ENCODE data around the gene RHBDD2.
"Not testable (repeated sequence)": the region's sequence is repeated elsewhere in the genome, so short reads cannot be mapped to it uniquely, and the experiment has no call there.

The RHBDD2 gene

GRCh38 chr7:75878769-75879611, at the start of gene RHBDD2:
RHBDD2 (plus strand) TSS chr7:75879034; CDS start chr7:75879083, 49 bp downstream.
- Histone ChIP-seq H2AFZ (ENCODE audit: low read length) (peak within 1 kb of the TSS; percentile 50), H3K9me2 (ENCODE audit: low read depth, low read length) (no peaks in the 10 kb centered on the region), H3F3A (ENCODE audit: insufficient read depth, low read length) (no peaks in the 10 kb centered on the region), H3K4me1 (ENCODE audit: insufficient read depth, low read length, severe bottlenecking) (peaks cover 15% of the 10 kb centered on the region), H3K9me3 (ENCODE audit: low read length) (no peaks in the 10 kb centered on the region), H3K4me2 (ENCODE audit: low read length) (peak within 1 kb of the TSS; percentile 88), H3K4me3 (ENCODE audit: low read depth, low read length, poor library complexity, severe bottlenecking) (peak within 1 kb of the TSS; percentile 81), H3K36me3 (ENCODE audit: insufficient read depth, low read length) (peaks cover 33% of the 10 kb centered on the region), H3K27me3 (ENCODE audit: insufficient read depth, low read length) (no peaks in the 10 kb centered on the region), H4K20me1 (ENCODE audit: insufficient read depth, low read length) (no peaks in the 10 kb centered on the region), H3K27ac (ENCODE audit: low read depth, low read length, poor library complexity, severe bottlenecking) (no peak within 1 kb of the TSS), H3K79me2 (ENCODE audit: insufficient read depth, low read length) (no peaks in the 10 kb centered on the region), H3K9ac (ENCODE audit: low read length) (peak within 1 kb of the TSS; percentile 78)
- TF ChIP-seq EZH2 (IDR thresholded peaks at IDR 0.05; ENCODE audit: borderline replicate concordance, low read length) = no peak

DNA sequence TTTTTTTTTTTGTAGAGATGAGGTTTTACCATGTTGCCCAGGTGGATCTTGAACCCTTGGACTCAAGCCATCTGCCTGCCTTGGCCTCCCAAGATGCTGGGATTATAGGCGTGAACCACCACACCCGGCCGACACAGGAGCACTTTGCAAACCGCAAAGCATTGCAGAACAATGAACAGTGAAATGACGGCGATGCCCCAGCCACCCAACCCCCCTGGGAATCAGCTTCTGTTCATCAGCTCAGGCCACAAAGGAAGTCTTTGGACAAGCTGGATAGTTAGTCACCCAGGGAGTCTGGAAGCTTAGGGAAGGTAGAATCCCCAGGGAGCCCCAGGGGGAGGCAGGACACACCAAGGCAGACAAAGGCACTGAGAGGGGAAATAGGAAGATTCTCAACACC, 49.2 kb upstream of the RHBDD2 start:
- H3K79me2 ChIP-seq (ENCODE audit: insufficient read depth, low read length); H3K9me3 ChIP-seq (ENCODE audit: low read length); H3K9me2 ChIP-seq (ENCODE audit: low read depth, low read length); H3K36me3 ChIP-seq (ENCODE audit: insufficient read depth, low read length); H2AFZ ChIP-seq (ENCODE audit: low read length); H4K20me1 ChIP-seq (ENCODE audit: insufficient read depth, low read length); H3K9ac ChIP-seq (ENCODE audit: low read length); H3K27me3 ChIP-seq (ENCODE audit: insufficient read depth, low read length); H3K4me3 ChIP-seq (ENCODE audit: low read depth, low read length, poor library complexity, severe bottlenecking); H3K27ac ChIP-seq (ENCODE audit: low read depth, low read length, poor library complexity, severe bottlenecking); H3K4me2 ChIP-seq (ENCODE audit: low read length); H3K4me1 ChIP-seq (ENCODE audit: insufficient read depth, low read length, severe bottlenecking); H3F3A ChIP-seq (ENCODE audit: insufficient read depth, low read length): not testable (repeated sequence)

DNA sequence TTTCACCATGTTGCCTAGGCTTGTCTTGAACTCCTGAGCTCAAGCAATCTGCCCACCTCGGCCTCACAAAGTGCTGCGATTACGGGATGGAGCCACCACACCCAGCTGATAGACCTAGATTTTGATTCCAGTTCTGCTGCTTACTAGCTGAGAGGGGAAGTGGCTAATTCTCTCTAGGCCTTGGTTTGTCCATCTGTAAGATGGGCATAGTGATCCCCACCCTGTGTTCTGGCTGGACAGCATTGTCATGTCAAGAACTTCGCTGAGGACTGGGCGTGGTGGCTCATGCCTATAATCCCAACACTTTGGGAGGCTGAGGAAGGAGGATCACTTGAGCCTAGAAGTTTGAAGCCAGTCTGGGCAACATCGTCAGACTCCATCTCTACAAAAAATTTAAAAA, 47.9 kb upstream of the RHBDD2 start:
- no peaks in the 10 kb centered on the region for H3K4me1 ChIP-seq (ENCODE audit: insufficient read depth, low read length, severe bottlenecking)
- H3K9me2 ChIP-seq (ENCODE audit: low read depth, low read length) = no peaks in the 10 kb centered on the region
- H3K4me2 ChIP-seq (ENCODE audit: low read length) = no peak overlapping the region
- H3K27me3 ChIP-seq (ENCODE audit: insufficient read depth, low read length) = peaks cover 10% of the 10 kb centered on the region; the same call in 1 of the 2 replicates
- no peak for TF ChIP-seq EZH2 (IDR thresholded peaks at IDR 0.05; ENCODE audit: borderline replicate concordance, low read length)
- no peaks in the 10 kb centered on the region for H3F3A ChIP-seq (ENCODE audit: insufficient read depth, low read length)
- no peaks in the 10 kb centered on the region for H3K36me3 ChIP-seq (ENCODE audit: insufficient read depth, low read length)
- H3K79me2 ChIP-seq (ENCODE audit: insufficient read depth, low read length) = no peaks in the 10 kb centered on the region
- H3K27ac ChIP-seq (ENCODE audit: low read depth, low read length, poor library complexity, severe bottlenecking) = no peak overlapping the region
- H2AFZ ChIP-seq (ENCODE audit: low read length) = no peak overlapping the region
- H3K9ac ChIP-seq (ENCODE audit: low read length) = no peak overlapping the region
- H3K9me3 ChIP-seq (ENCODE audit: low read length) = no peaks in the 10 kb centered on the region
- H3K4me3 ChIP-seq (ENCODE audit: low read depth, low read length, poor library complexity, severe bottlenecking) = no peak overlapping the region
- H4K20me1 ChIP-seq (ENCODE audit: insufficient read depth, low read length) = no peaks in the 10 kb centered on the region

DNA sequence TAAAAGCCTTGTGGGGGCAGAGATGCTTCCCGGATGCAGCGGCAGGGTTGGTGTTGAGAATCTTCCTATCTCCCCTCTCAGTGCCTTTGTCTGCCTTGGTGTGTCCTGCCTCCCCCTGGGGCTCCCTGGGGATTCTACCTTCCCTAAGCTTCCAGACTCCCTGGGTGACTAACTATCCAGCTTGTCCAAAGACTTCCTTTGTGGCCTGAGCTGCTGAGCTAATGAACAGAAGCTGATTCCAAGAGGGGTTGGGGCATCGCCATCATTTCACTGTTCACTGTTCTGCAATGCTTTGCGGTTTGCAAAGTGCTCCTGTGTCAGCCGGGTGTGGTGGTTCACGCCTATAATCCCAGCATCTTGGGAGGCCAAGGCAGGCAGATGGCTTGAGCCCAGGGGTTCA, 45.2 kb upstream of the RHBDD2 start:
- not testable (repeated sequence) for H3K79me2 ChIP-seq (ENCODE audit: insufficient read depth, low read length); H3K9me2 ChIP-seq (ENCODE audit: low read depth, low read length); H3F3A ChIP-seq (ENCODE audit: insufficient read depth, low read length); H3K9me3 ChIP-seq (ENCODE audit: low read length); H3K4me2 ChIP-seq (ENCODE audit: low read length); H3K27me3 ChIP-seq (ENCODE audit: insufficient read depth, low read length); H3K4me3 ChIP-seq (ENCODE audit: low read depth, low read length, poor library complexity, severe bottlenecking); H3K27ac ChIP-seq (ENCODE audit: low read depth, low read length, poor library complexity, severe bottlenecking); H2AFZ ChIP-seq (ENCODE audit: low read length); H3K9ac ChIP-seq (ENCODE audit: low read length); H3K36me3 ChIP-seq (ENCODE audit: insufficient read depth, low read length); H4K20me1 ChIP-seq (ENCODE audit: insufficient read depth, low read length); H3K4me1 ChIP-seq (ENCODE audit: insufficient read depth, low read length, severe bottlenecking)

- Histone ChIP-seq H3K4me2 (ENCODE audit: low read length) (no peak overlapping the region), H3K79me2 (ENCODE audit: insufficient read depth, low read length) (no peaks in the 10 kb centered on the region), H3K27ac (ENCODE audit: low read depth, low read length, poor library complexity, severe bottlenecking) (no peak overlapping the region), H3K9me2 (ENCODE audit: low read depth, low read length) (no peaks in the 10 kb centered on the region), H3K4me3 (ENCODE audit: low read depth, low read length, poor library complexity, severe bottlenecking) (no peak overlapping the region), H3F3A (ENCODE audit: insufficient read depth, low read length) (no peaks in the 10 kb centered on the region), H2AFZ (ENCODE audit: low read length) (no peak overlapping the region), H3K9ac (ENCODE audit: low read length) (no peak overlapping the region), H4K20me1 (ENCODE audit: insufficient read depth, low read length) (no peaks in the 10 kb centered on the region), H3K27me3 (ENCODE audit: insufficient read depth, low read length) (peaks cover 9% of the 10 kb centered on the region; the same call in 1 of the 2 replicates), H3K4me1 (ENCODE audit: insufficient read depth, low read length, severe bottlenecking) (no peaks in the 10 kb centered on the region), H3K36me3 (ENCODE audit: insufficient read depth, low read length) (no peaks in the 10 kb centered on the region), H3K9me3 (ENCODE audit: low read length) (no peaks in the 10 kb centered on the region)
- TF ChIP-seq, protein P1, sequence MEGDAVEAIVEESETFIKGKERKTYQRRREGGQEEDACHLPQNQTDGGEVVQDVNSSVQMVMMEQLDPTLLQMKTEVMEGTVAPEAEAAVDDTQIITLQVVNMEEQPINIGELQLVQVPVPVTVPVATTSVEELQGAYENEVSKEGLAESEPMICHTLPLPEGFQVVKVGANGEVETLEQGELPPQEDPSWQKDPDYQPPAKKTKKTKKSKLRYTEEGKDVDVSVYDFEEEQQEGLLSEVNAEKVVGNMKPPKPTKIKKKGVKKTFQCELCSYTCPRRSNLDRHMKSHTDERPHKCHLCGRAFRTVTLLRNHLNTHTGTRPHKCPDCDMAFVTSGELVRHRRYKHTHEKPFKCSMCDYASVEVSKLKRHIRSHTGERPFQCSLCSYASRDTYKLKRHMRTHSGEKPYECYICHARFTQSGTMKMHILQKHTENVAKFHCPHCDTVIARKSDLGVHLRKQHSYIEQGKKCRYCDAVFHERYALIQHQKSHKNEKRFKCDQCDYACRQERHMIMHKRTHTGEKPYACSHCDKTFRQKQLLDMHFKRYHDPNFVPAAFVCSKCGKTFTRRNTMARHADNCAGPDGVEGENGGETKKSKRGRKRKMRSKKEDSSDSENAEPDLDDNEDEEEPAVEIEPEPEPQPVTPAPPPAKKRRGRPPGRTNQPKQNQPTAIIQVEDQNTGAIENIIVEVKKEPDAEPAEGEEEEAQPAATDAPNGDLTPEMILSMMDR (IDR thresholded peaks at IDR 0.05; ENCODE audit: low read length) = no peak
- no peak for TF ChIP-seq EZH2 (IDR thresholded peaks at IDR 0.05; ENCODE audit: borderline replicate concordance, low read length)
Measured at GRCh38 chr7:75835688-75836285, 43.0 kb upstream of the RHBDD2 start.

Measured in OCI-LY1 (cell line).